Colonic mucosa (tissue), 4 donors: ENCODE measurements around the gene WDR64. TPM values are rescaled to one million over a fixed set of nuclear protein-coding genes. Genes with fewer than 3 reads are reported as not detected.

ENCODE experiments used
- DNase-seq: peaks from one replicate; pipeline ENCODE4 v3.0.0-alpha.2; 2020
- H3K27ac ChIP-seq: fragments of 200-600 bp; one replicate; pipeline ENCODE4 v1.8.0; 2021
- H3K27me3 ChIP-seq: fragments of 200-600 bp; one replicate; pipeline ENCODE4 v1.8.0; 2021
- H3K36me3 ChIP-seq: fragments of 200-600 bp; one replicate; pipeline ENCODE4 v1.8.0; 2021
- H3K4me1 ChIP-seq: fragments of 200-600 bp; one replicate; pipeline ENCODE4 v1.8.0; 2021; ENCODE audit warnings: mild to moderate bottlenecking
- H3K4me3 ChIP-seq: fragments of 200-600 bp; one replicate; pipeline ENCODE4 v1.8.0; 2021
- H3K9ac ChIP-seq, 2 donors: one replicate each; pipeline ENCODE4 v1.7.0; 2013; ENCODE audit warnings: control low read depth in 2 of 2, low read depth in 2 of 2, low read length in 2 of 2
- H3K9me3 ChIP-seq: fragments of 200-600 bp; one replicate; pipeline ENCODE4 v1.8.0; 2021
- intact Hi-C: fragments of 100-400 bp; cut with DNase I; formaldehyde crosslinking; loops from one replicate; pipeline ENCODE4 v1.14.1; 2022
- total RNA-seq, 2 donors: library from RNA; stranded (reverse); fragmentation: NEBNext Ultra II Directional in 1 of 2; extraction: Animal tissue kit (Norgen Biotek cat#: 25700) in 1 of 2; gene quantifications; one replicate each; pipeline ENCODE4 v1.2.1, GENCODE V29; 2021
- TF ChIP-seq, protein P1 (sequence below): fragments of 200-600 bp; IDR thresholded peaks from one replicate; pipeline ENCODE4 v1.8.0; 2022; ENCODE audit warnings: antibody characterized with exemption, mild to moderate bottlenecking
- donor health status: healthy.
- donor health status: DM: no; HTN: no; CAD: no.
- donor health status: DM: no; HTN: no; CAD: no.

The WDR64 gene
- total RNA-seq, 2 donors from 2014 or later: not detected

DNA sequence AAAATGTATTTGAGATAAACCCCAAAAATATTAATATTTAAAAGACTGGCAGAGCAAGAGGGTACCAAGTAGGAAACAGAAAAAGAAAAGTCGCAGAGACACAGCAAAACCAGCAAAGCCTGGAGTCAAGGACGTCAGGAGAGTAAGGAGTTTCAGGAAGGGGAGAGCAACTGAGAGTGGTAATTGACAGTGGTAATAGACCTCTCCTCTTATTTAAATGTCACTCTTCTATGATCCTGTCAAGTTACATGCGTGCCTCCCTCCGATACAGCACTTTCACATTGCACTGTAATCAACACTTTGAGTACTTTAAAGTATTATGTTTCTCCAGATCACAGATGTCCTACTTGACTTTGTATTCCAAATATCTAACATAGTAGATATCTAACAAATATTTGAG is 113.3 kb downstream of the WDR64 start:
- intact Hi-C loops: no loop called here

DNA sequence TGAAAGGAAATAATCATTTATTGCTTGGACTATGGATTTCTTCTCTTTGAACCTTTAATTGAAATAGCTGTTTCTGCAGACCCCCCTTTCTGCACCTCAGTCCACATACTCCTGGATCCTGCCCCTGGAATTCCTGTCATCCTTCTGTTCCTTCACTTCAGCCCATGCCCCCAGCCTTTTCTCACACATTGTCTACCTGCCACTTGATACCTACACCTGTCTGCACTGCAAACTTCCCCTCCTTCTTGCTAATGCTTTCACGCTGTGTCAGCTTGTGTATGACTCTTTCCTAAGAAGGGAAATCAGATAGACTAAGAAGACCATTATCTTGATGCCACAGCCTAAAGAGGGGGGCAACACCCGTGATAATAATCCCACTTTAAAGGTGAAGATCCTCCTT is 115.7 kb downstream of the WDR64 start:
- no peak overlapping the region for H3K4me3 ChIP-seq
- H3K4me1 ChIP-seq: no peaks in the 10 kb centered on the region
- DNase-seq: no peak
- no peaks in the 10 kb centered on the region for H3K36me3 ChIP-seq
- intact Hi-C loops: no loop called here
- TF ChIP-seq, protein P1, sequence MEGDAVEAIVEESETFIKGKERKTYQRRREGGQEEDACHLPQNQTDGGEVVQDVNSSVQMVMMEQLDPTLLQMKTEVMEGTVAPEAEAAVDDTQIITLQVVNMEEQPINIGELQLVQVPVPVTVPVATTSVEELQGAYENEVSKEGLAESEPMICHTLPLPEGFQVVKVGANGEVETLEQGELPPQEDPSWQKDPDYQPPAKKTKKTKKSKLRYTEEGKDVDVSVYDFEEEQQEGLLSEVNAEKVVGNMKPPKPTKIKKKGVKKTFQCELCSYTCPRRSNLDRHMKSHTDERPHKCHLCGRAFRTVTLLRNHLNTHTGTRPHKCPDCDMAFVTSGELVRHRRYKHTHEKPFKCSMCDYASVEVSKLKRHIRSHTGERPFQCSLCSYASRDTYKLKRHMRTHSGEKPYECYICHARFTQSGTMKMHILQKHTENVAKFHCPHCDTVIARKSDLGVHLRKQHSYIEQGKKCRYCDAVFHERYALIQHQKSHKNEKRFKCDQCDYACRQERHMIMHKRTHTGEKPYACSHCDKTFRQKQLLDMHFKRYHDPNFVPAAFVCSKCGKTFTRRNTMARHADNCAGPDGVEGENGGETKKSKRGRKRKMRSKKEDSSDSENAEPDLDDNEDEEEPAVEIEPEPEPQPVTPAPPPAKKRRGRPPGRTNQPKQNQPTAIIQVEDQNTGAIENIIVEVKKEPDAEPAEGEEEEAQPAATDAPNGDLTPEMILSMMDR: no peak
- H3K27ac ChIP-seq: no peak overlapping the region
- H3K27me3 ChIP-seq: no peaks in the 10 kb centered on the region
- H3K9me3 ChIP-seq: no peaks in the 10 kb centered on the region
- no peak overlapping the region for H3K9ac ChIP-seq

More for the DNA sequence above, 113.3 kb downstream of the WDR64 start:
- Histone ChIP-seq H3K9me3 (no peaks in the 10 kb centered on the region), H3K36me3 (no peaks in the 10 kb centered on the region), H3K27ac (no peak overlapping the region), H3K27me3 (no peaks in the 10 kb centered on the region), H3K9ac (no peak overlapping the region), H3K4me3 (no peak overlapping the region), H3K4me1 (no peaks in the 10 kb centered on the region)
- no peak for DNase-seq
- TF ChIP-seq, protein P1: no peak

- no peak overlapping the region for H3K9ac ChIP-seq
- no peak overlapping the region for H3K4me3 ChIP-seq
- no peaks in the 10 kb centered on the region for H3K4me1 ChIP-seq
- no peaks in the 10 kb centered on the region for H3K36me3 ChIP-seq
- TF ChIP-seq, protein P1: no peak
- no peaks in the 10 kb centered on the region for H3K9me3 ChIP-seq
- DNase-seq: no peak
- intact Hi-C loops: no loop called here
- H3K27ac ChIP-seq: no peak overlapping the region
- H3K27me3 ChIP-seq: no peaks in the 10 kb centered on the region
Observed at GRCh38 chr1:241770115-241770514, 118.0 kb downstream of the WDR64 start.

- H3K27ac ChIP-seq: no peak overlapping the region
- no peak for DNase-seq
- H3K27me3 ChIP-seq: no peaks in the 10 kb centered on the region
- intact Hi-C loops: no loop called here
- H3K9me3 ChIP-seq: no peaks in the 10 kb centered on the region
- H3K36me3 ChIP-seq: no peaks in the 10 kb centered on the region
- no peak overlapping the region for H3K9ac ChIP-seq
- H3K4me3 ChIP-seq: no peak overlapping the region
- no peaks in the 10 kb centered on the region for H3K4me1 ChIP-seq
- TF ChIP-seq, protein P1: no peak
Observed at GRCh38 chr1:241771117-241771516, 119.0 kb downstream of the WDR64 start.

- Histone ChIP-seq H3K9me3 (no peaks in the 10 kb centered on the region), H3K36me3 (no peaks in the 10 kb centered on the region), H3K27me3 (no peaks in the 10 kb centered on the region), H3K4me1 (no peaks in the 10 kb centered on the region), H3K9ac (no peak overlapping the region), H3K4me3 (no peak overlapping the region), H3K27ac (no peak overlapping the region)
- TF ChIP-seq, protein P1: no peak
- DNase-seq: no peak
- intact Hi-C loops: no loop called here
Observed at GRCh38 chr1:241772932-241773500, 120.9 kb downstream of the WDR64 start.
